Measurements from ENCODE around the gene SETD9. TPM values are rescaled to one million over a fixed set of nuclear protein-coding genes. Genes with fewer than 3 reads are reported as not detected.

Gene SETD9
- total RNA-seq, 1 experiment from 2014 or later: 20.5 TPM

GRCh38 chr5:56922922-56923321, 13.5 kb downstream of the SETD9 start:
- POLR2A ChIA-PET: no interaction called here
- H3K4me1 ChIP-seq (ENCODE audit: control insufficient read depth, insufficient read depth, low read length): no peaks in the 10 kb centered on the region

GRCh38 chr5:56934325-56934724, 24.9 kb downstream of the SETD9 start:
- DNase-seq (ENCODE audit: low read depth, low spot score) (no peak), ATAC-seq (no peak)
- no peak overlapping the region for H3K27ac ChIP-seq (ENCODE audit: low read length)
- H3K9me3 ChIP-seq (ENCODE audit: control insufficient read depth, insufficient read depth, low read depth, low read length): no peaks in the 10 kb centered on the region
- in situ Hi-C loops (cut with HindIII; ENCODE audit: low pct_unique_long_range_greater_than_20kb, low sequenced_read_pairs): no loop called here
- intact Hi-C loops (cut with micrococcal nuclease; ENCODE audit: unreplicated experiment): no loop called here
- ChIA-PET POLR2A (no interaction called here), CTCF (no interaction called here)
- no peak overlapping the region for H3K4me3 ChIP-seq (ENCODE audit: low read depth in 2 of 2, low read length in 2 of 2)
- no TSS peak for BruUV-seq (replicated peaks)
- H3K36me3 ChIP-seq (ENCODE audit: control insufficient read depth, insufficient read depth, low read length): peaks cover 79% of the 10 kb centered on the region
- TF ChIP-seq SIN3A (IDR thresholded peaks at IDR 0.05; ENCODE audit: borderline replicate concordance, insufficient read depth, low read depth, low read length) (no peak), TCF7L2 (IDR thresholded peaks at IDR 0.05; ENCODE audit: low read depth, low read length) (no peak), POLR2AphosphoS5 (IDR thresholded peaks at IDR 0.05; ENCODE audit: low read depth, low read length) (no peak), REST (IDR thresholded peaks at IDR 0.05; ENCODE audit: insufficient read depth in 1 of 2, low read depth in 2 of 2, low read length in 1 of 2) (no peak)
- H3K4me1 ChIP-seq (ENCODE audit: control insufficient read depth, insufficient read depth, low read length): no peaks in the 10 kb centered on the region
- no peaks in the 10 kb centered on the region for H3K27me3 ChIP-seq (ENCODE audit: control insufficient read depth, insufficient read depth, low read length)

More at GRCh38 chr5:56922922-56923321, 13.5 kb downstream of the SETD9 start:
- intact Hi-C loops (cut with micrococcal nuclease; ENCODE audit: unreplicated experiment): no loop called here
- Histone ChIP-seq H3K27me3 (ENCODE audit: control insufficient read depth, insufficient read depth, low read length) (no peaks in the 10 kb centered on the region), H3K27ac (ENCODE audit: low read length) (no peak overlapping the region), H3K9me3 (ENCODE audit: control insufficient read depth, insufficient read depth, low read depth, low read length) (no peaks in the 10 kb centered on the region), H3K4me3 (ENCODE audit: low read depth in 2 of 2, low read length in 2 of 2) (no peak overlapping the region), H3K36me3 (ENCODE audit: control insufficient read depth, insufficient read depth, low read length) (peaks cover 42% of the 10 kb centered on the region)
- no peak for TF ChIP-seq SIN3A (IDR thresholded peaks at IDR 0.05; ENCODE audit: borderline replicate concordance, insufficient read depth, low read depth, low read length)
- TF ChIP-seq POLR2AphosphoS5 (IDR thresholded peaks at IDR 0.05; ENCODE audit: low read depth, low read length): no peak
- in situ Hi-C loops (cut with HindIII; ENCODE audit: low pct_unique_long_range_greater_than_20kb, low sequenced_read_pairs): no loop called here
- ATAC-seq: no peak
- BruUV-seq (replicated peaks): no TSS peak
- DNase-seq (ENCODE audit: low read depth, low spot score): no peak
- CTCF ChIA-PET: no interaction called here

- Histone ChIP-seq H3K4me1 (ENCODE audit: control insufficient read depth, insufficient read depth, low read length) (no peaks in the 10 kb centered on the region), H3K4me3 (ENCODE audit: low read depth in 2 of 2, low read length in 2 of 2) (no peak overlapping the region), H3K9me3 (ENCODE audit: control insufficient read depth, insufficient read depth, low read depth, low read length) (no peaks in the 10 kb centered on the region), H3K27ac (ENCODE audit: low read length) (no peak overlapping the region), H3K36me3 (ENCODE audit: control insufficient read depth, insufficient read depth, low read length) (peaks cover 69% of the 10 kb centered on the region), H3K27me3 (ENCODE audit: control insufficient read depth, insufficient read depth, low read length) (no peaks in the 10 kb centered on the region)
- in situ Hi-C loops (cut with HindIII; ENCODE audit: low pct_unique_long_range_greater_than_20kb, low sequenced_read_pairs): no loop called here
- ATAC-seq (no peak), DNase-seq (ENCODE audit: low read depth, low spot score) (no peak)
- CTCF ChIA-PET: no interaction called here
- POLR2A ChIA-PET: no interaction called here
- intact Hi-C loops (cut with micrococcal nuclease; ENCODE audit: unreplicated experiment): no loop called here
- no TSS peak for BruUV-seq (replicated peaks)
- TF ChIP-seq REST (IDR thresholded peaks at IDR 0.05; ENCODE audit: insufficient read depth in 1 of 2, low read depth in 2 of 2, low read length in 1 of 2): no peak
- TF ChIP-seq CTCF (IDR thresholded peaks at IDR 0.05): no peak
- no peak for TF ChIP-seq POLR2AphosphoS5 (IDR thresholded peaks at IDR 0.05; ENCODE audit: low read depth, low read length)
- TF ChIP-seq SIN3A (IDR thresholded peaks at IDR 0.05; ENCODE audit: borderline replicate concordance, insufficient read depth, low read depth, low read length): no peak
- TF ChIP-seq TCF7L2 (IDR thresholded peaks at IDR 0.05; ENCODE audit: low read depth, low read length): no peak
Measured at GRCh38 chr5:56938858-56939257, 29.5 kb downstream of the SETD9 start.
